ENCODE measurements around the gene ZNF417. TPM values are rescaled to one million over a fixed set of nuclear protein-coding genes. Genes with fewer than 3 reads are reported as not detected.
A peak's percentile ranks its signal among the peaks of the same experiment; 100 is the strongest.
"Not testable (repeated sequence)": the region's sequence is repeated elsewhere in the genome, so short reads cannot be mapped to it uniquely, and the experiment has no call there.

ZNF417 gene
- total RNA-seq, 1 donor from 2014 or later, result 14.1 TPM

GRCh38 chr19:57888560-57889231, 27.7 kb downstream of the ZNF417 start, which contains the start of gene ZNF814:
Gene ZNF814, minus strand, starts transcription at chr19:57889037. Its CDS starts 235 bp downstream, at chr19:57888802.
- peak within 1 kb of the TSS; percentile 79 to 96 (median 85) for H3K9ac ChIP-seq (ENCODE audit: low read depth in 1 of 3, low read length in 3 of 3)
- peaks cover 3 to 18% (median 8%) of the 10 kb centered on the region in 3 donors for H3K36me3 ChIP-seq (ENCODE audit: control insufficient read depth in 3 of 3, insufficient read depth in 3 of 3, low read length in 3 of 3)
- no peaks in the 10 kb centered on the region for H3K9me3 ChIP-seq (ENCODE audit: control insufficient read depth in 3 of 3, low read length in 3 of 3)
- H3K4me1 ChIP-seq (ENCODE audit: control insufficient read depth in 3 of 3, insufficient read depth in 3 of 3, low read length in 3 of 3), result peaks cover 5 to 19% (median 7%) of the 10 kb centered on the region in 3 donors
- H3K27me3 ChIP-seq (ENCODE audit: control insufficient read depth in 3 of 3, insufficient read depth in 3 of 3, low read length in 3 of 3), result no peaks in the 10 kb centered on the region
- peak within 1 kb of the TSS; percentile 79 for H3K27ac ChIP-seq (ENCODE audit: low read depth, low read length)
- peak within 1 kb of the TSS; percentile 69 to 98 (median 96) for H3K4me3 ChIP-seq (ENCODE audit: low read length in 3 of 3)

- peak overlapping the region; percentile 79 to 96 (median 85) for H3K9ac ChIP-seq (ENCODE audit: low read depth in 1 of 3, low read length in 3 of 3)
- peak overlapping the region; percentile 79 for H3K27ac ChIP-seq (ENCODE audit: low read depth, low read length)
Observed at GRCh38 chr19:57888107-57888559, 28.3 kb downstream of the ZNF417 start.

GRCh38 chr19:57887195-57887941, 29.0 kb downstream of the ZNF417 start:
- peaks cover 5 to 19% (median 7%) of the 10 kb centered on the region in 3 donors for H3K4me1 ChIP-seq (ENCODE audit: control insufficient read depth in 3 of 3, insufficient read depth in 3 of 3, low read length in 3 of 3)
- H3K4me3 ChIP-seq (ENCODE audit: low read length in 3 of 3), result peak overlapping the region; percentile 0 to 96 (median 35)
- H3K27me3 ChIP-seq (ENCODE audit: control insufficient read depth in 3 of 3, insufficient read depth in 3 of 3, low read length in 3 of 3), result no peaks in the 10 kb centered on the region
- H3K9ac ChIP-seq (ENCODE audit: low read depth in 1 of 3, low read length in 3 of 3), result peak overlapping the region in 2 of 3 donors; percentile 14 to 33
- no peak overlapping the region for H3K27ac ChIP-seq (ENCODE audit: low read depth, low read length)
- no peaks in the 10 kb centered on the region for H3K9me3 ChIP-seq (ENCODE audit: control insufficient read depth in 3 of 3, low read length in 3 of 3)
- H3K36me3 ChIP-seq (ENCODE audit: control insufficient read depth in 3 of 3, insufficient read depth in 3 of 3, low read length in 3 of 3), result peaks cover 3 to 18% (median 8%) of the 10 kb centered on the region in 3 donors

More at GRCh38 chr19:57888107-57888559, 28.3 kb downstream of the ZNF417 start:
- Histone ChIP-seq H3K4me3 (ENCODE audit: low read length in 3 of 3) (peak overlapping the region; percentile 69 to 98 (median 96)), H3K36me3 (ENCODE audit: control insufficient read depth in 3 of 3, insufficient read depth in 3 of 3, low read length in 3 of 3) (peaks cover 3 to 18% (median 8%) of the 10 kb centered on the region in 3 donors), H3K4me1 (ENCODE audit: control insufficient read depth in 3 of 3, insufficient read depth in 3 of 3, low read length in 3 of 3) (peaks cover 5 to 19% (median 7%) of the 10 kb centered on the region in 3 donors), H3K27me3 (ENCODE audit: control insufficient read depth in 3 of 3, insufficient read depth in 3 of 3, low read length in 3 of 3) (no peaks in the 10 kb centered on the region), H3K9me3 (ENCODE audit: control insufficient read depth in 3 of 3, low read length in 3 of 3) (no peaks in the 10 kb centered on the region)

- peaks cover 5 to 19% (median 7%) of the 10 kb centered on the region in 3 donors for H3K4me1 ChIP-seq (ENCODE audit: control insufficient read depth in 3 of 3, insufficient read depth in 3 of 3, low read length in 3 of 3)
- H3K27me3 ChIP-seq (ENCODE audit: control insufficient read depth in 3 of 3, insufficient read depth in 3 of 3, low read length in 3 of 3), result no peaks in the 10 kb centered on the region
- peaks cover 3 to 18% (median 8%) of the 10 kb centered on the region in 3 donors for H3K36me3 ChIP-seq (ENCODE audit: control insufficient read depth in 3 of 3, insufficient read depth in 3 of 3, low read length in 3 of 3)
- no peak overlapping the region for H3K9ac ChIP-seq (ENCODE audit: low read depth in 1 of 3, low read length in 3 of 3)
- H3K9me3 ChIP-seq (ENCODE audit: control insufficient read depth in 3 of 3, low read length in 3 of 3), result no peaks in the 10 kb centered on the region
- no peak overlapping the region for H3K4me3 ChIP-seq (ENCODE audit: low read length in 3 of 3)
- H3K27ac ChIP-seq (ENCODE audit: low read depth, low read length), result no peak overlapping the region
Observed at GRCh38 chr19:57886046-57886445, 30.3 kb downstream of the ZNF417 start.

GRCh38 chr19:57873883-57874799, 42.3 kb downstream of the ZNF417 start:
- peaks cover 12 to 34% (median 18%) of the 10 kb centered on the region in 3 donors for H3K9me3 ChIP-seq (ENCODE audit: control insufficient read depth in 3 of 3, low read length in 3 of 3)
- not testable (repeated sequence) for H3K27ac ChIP-seq (ENCODE audit: low read depth, low read length); H3K9ac ChIP-seq (ENCODE audit: low read depth in 1 of 3, low read length in 3 of 3); H3K4me3 ChIP-seq (ENCODE audit: low read length in 3 of 3); H3K4me1 ChIP-seq (ENCODE audit: control insufficient read depth in 3 of 3, insufficient read depth in 3 of 3, low read length in 3 of 3); H3K27me3 ChIP-seq (ENCODE audit: control insufficient read depth in 3 of 3, insufficient read depth in 3 of 3, low read length in 3 of 3)
- H3K36me3 ChIP-seq (ENCODE audit: control insufficient read depth in 3 of 3, insufficient read depth in 3 of 3, low read length in 3 of 3), result peaks cover 10 to 34% (median 13%) of the 10 kb centered on the region in 3 donors

GRCh38 chr19:57872450-57872849, 43.9 kb downstream of the ZNF417 start:
- H3K4me1 ChIP-seq (ENCODE audit: control insufficient read depth in 3 of 3, insufficient read depth in 3 of 3, low read length in 3 of 3), result no peaks in the 10 kb centered on the region
- H3K27me3 ChIP-seq (ENCODE audit: control insufficient read depth in 3 of 3, insufficient read depth in 3 of 3, low read length in 3 of 3), result no peaks in the 10 kb centered on the region
- peaks cover 17 to 42% (median 19%) of the 10 kb centered on the region in 3 donors for H3K36me3 ChIP-seq (ENCODE audit: control insufficient read depth in 3 of 3, insufficient read depth in 3 of 3, low read length in 3 of 3)
- H3K4me3 ChIP-seq (ENCODE audit: low read length in 3 of 3), result peak overlapping the region in 1 of 3 donors; percentile 5
- no peak overlapping the region for H3K27ac ChIP-seq (ENCODE audit: low read depth, low read length)
- peaks cover 16 to 38% (median 22%) of the 10 kb centered on the region in 3 donors for H3K9me3 ChIP-seq (ENCODE audit: control insufficient read depth in 3 of 3, low read length in 3 of 3)
- no peak overlapping the region for H3K9ac ChIP-seq (ENCODE audit: low read depth in 1 of 3, low read length in 3 of 3)

- Histone ChIP-seq H3K4me3 (ENCODE audit: low read length in 3 of 3) (no peak overlapping the region), H3K9me3 (ENCODE audit: control insufficient read depth in 3 of 3, low read length in 3 of 3) (peaks cover 16 to 33% (median 22%) of the 10 kb centered on the region in 3 donors), H3K9ac (ENCODE audit: low read depth in 1 of 3, low read length in 3 of 3) (no peak overlapping the region), H3K4me1 (ENCODE audit: control insufficient read depth in 3 of 3, insufficient read depth in 3 of 3, low read length in 3 of 3) (no peaks in the 10 kb centered on the region), H3K36me3 (ENCODE audit: control insufficient read depth in 3 of 3, insufficient read depth in 3 of 3, low read length in 3 of 3) (peaks cover 23 to 39% (median 34%) of the 10 kb centered on the region in 3 donors), H3K27me3 (ENCODE audit: control insufficient read depth in 3 of 3, insufficient read depth in 3 of 3, low read length in 3 of 3) (no peaks in the 10 kb centered on the region), H3K27ac (ENCODE audit: low read depth, low read length) (no peak overlapping the region)
Observed at GRCh38 chr19:57870225-57870624, 46.2 kb downstream of the ZNF417 start.

GRCh38 chr19:57869655-57870054, 46.7 kb downstream of the ZNF417 start:
- H3K9me3 ChIP-seq (ENCODE audit: control insufficient read depth in 3 of 3, low read length in 3 of 3), result peaks cover 16 to 32% (median 22%) of the 10 kb centered on the region in 3 donors

GRCh38 chr19:57867868-57868492, 48.4 kb downstream of the ZNF417 start:
- Histone ChIP-seq H3K27me3 (ENCODE audit: control insufficient read depth in 3 of 3, insufficient read depth in 3 of 3, low read length in 3 of 3) (no peaks in the 10 kb centered on the region), H3K9ac (ENCODE audit: low read depth in 1 of 3, low read length in 3 of 3) (no peak overlapping the region), H3K27ac (ENCODE audit: low read depth, low read length) (no peak overlapping the region), H3K4me3 (ENCODE audit: low read length in 3 of 3) (no peak overlapping the region), H3K36me3 (ENCODE audit: control insufficient read depth in 3 of 3, insufficient read depth in 3 of 3, low read length in 3 of 3) (peaks cover 26 to 40% (median 34%) of the 10 kb centered on the region in 3 donors), H3K9me3 (ENCODE audit: control insufficient read depth in 3 of 3, low read length in 3 of 3) (peaks cover 11 to 21% (median 12%) of the 10 kb centered on the region in 3 donors), H3K4me1 (ENCODE audit: control insufficient read depth in 3 of 3, insufficient read depth in 3 of 3, low read length in 3 of 3) (no peaks in the 10 kb centered on the region)

More at GRCh38 chr19:57869655-57870054, 46.7 kb downstream of the ZNF417 start:
- H3K9ac ChIP-seq (ENCODE audit: low read depth in 1 of 3, low read length in 3 of 3); H3K4me1 ChIP-seq (ENCODE audit: control insufficient read depth in 3 of 3, insufficient read depth in 3 of 3, low read length in 3 of 3); H3K27me3 ChIP-seq (ENCODE audit: control insufficient read depth in 3 of 3, insufficient read depth in 3 of 3, low read length in 3 of 3); H3K4me3 ChIP-seq (ENCODE audit: low read length in 3 of 3); H3K27ac ChIP-seq (ENCODE audit: low read depth, low read length): not testable (repeated sequence)
- H3K36me3 ChIP-seq (ENCODE audit: control insufficient read depth in 3 of 3, insufficient read depth in 3 of 3, low read length in 3 of 3), result peaks cover 23 to 41% (median 36%) of the 10 kb centered on the region in 3 donors

Measured in skeletal muscle tissue (tissue), 4 donors.